BLaER1 treated with 17β-estradiol and CSF1 and Interleukin-3, amounts not matched to agents 10 nM and 100 nM (cell line): ENCODE measurements around the gene KCNMB1.
"Not testable (repeated sequence)": the region's sequence is repeated elsewhere in the genome, so short reads cannot be mapped to it uniquely, and the experiment has no call there.

Source experiments
- H3K27ac ChIP-seq, 11 experiments: shearing (Covaris generic); formaldehyde crosslinking; 2 replicates each; pipeline ENCODE4 v1.8.1; 2022
- H3K27me3 ChIP-seq, 11 experiments: shearing (Covaris generic); formaldehyde crosslinking; 2 replicates each; pipeline ENCODE4 v1.8.1; 2022
- H3K36me3 ChIP-seq, 11 experiments: shearing (Covaris generic); formaldehyde crosslinking; 2 replicates each; pipeline ENCODE4 v1.8.1; 2022
- H3K4me1 ChIP-seq, 10 experiments: shearing (Covaris generic); formaldehyde crosslinking; 2 replicates each; pipeline ENCODE4 v1.8.1; 2022
- H3K4me2 ChIP-seq, 11 experiments: shearing (Covaris generic); formaldehyde crosslinking; 2 replicates each; pipeline ENCODE4 v1.8.1; 2022
- H3K4me3 ChIP-seq, 10 experiments: shearing (Covaris generic); formaldehyde crosslinking; 2 replicates each; pipeline ENCODE4 v1.8.1; 2022
- H3K9ac ChIP-seq, 11 experiments: shearing (Covaris generic); formaldehyde crosslinking; 2 replicates each; pipeline ENCODE4 v1.8.1; 2022
- H3K9me3 ChIP-seq, 11 experiments: shearing (Covaris generic); formaldehyde crosslinking; replicated peaks in 1 of 11; 2 replicates each; pipeline ENCODE4 v1.8.1; 2022
- H4K20me1 ChIP-seq, 11 experiments: shearing (Covaris generic); formaldehyde crosslinking; 2 replicates each; pipeline ENCODE4 v1.8.1; 2022
- Cebpa-rat ChIP-seq, 11 experiments: shearing (Covaris generic); IDR thresholded peaks; 2 replicates each; pipeline ENCODE4 v1.8.1; 2022

Gene KCNMB1

GRCh38 chr5:170377027-170377426 lies 12.1 kb downstream of the KCNMB1 start:
- peaks cover 0 to 10% (median 3%) of the 10 kb centered on the region in 11 experiments; a peak in 6 of 22 replicates for H3K9me3 ChIP-seq
- H3K27ac ChIP-seq, result no peak overlapping the region
- no peak overlapping the region for H3K4me2 ChIP-seq
- H3K36me3 ChIP-seq, result peaks cover 11 to 54% (median 43%) of the 10 kb centered on the region in 11 experiments; a peak in 19 of 22 replicates
- no peak overlapping the region for H3K9ac ChIP-seq
- no peak overlapping the region for H3K4me3 ChIP-seq
- peaks cover 0 to 6% (median 2%) of the 10 kb centered on the region in 10 experiments; a peak in 6 of 20 replicates for H3K4me1 ChIP-seq
- no peak for TF ChIP-seq Cebpa-rat (IDR thresholded peaks at IDR 0.05)
- H4K20me1 ChIP-seq, result peaks cover 0 to 11% (median 0%) of the 10 kb centered on the region in 11 experiments; a peak in 5 of 22 replicates
- H3K27me3 ChIP-seq, result no peaks in the 10 kb centered on the region

DNA sequence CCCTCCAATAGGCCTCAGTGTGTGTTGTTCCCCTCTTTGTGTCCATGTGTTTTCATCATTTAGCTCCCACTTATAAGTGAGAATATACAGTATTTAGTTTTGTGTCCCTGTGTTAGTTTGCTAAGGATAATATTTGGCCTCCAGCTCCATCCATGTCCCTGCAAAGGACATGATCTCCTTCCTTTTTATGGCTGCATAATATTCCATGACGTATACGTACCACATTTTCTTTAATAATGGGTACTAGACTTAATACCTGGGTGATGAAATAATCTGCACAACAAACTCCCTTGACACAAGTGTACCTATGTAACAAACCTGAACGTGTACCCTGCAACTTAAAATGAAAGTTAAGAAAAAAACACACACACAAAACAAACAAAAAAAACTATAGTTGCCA lies 12.6 kb downstream of the KCNMB1 start:
- H3K27me3 ChIP-seq, H3K27ac ChIP-seq, H3K4me1 ChIP-seq, H3K4me3 ChIP-seq, H4K20me1 ChIP-seq, H3K9ac ChIP-seq, H3K4me2 ChIP-seq, H3K9me3 ChIP-seq: not testable (repeated sequence)
- peaks cover 11 to 49% (median 38%) of the 10 kb centered on the region in 11 experiments; a peak in 19 of 22 replicates for H3K36me3 ChIP-seq

- Histone ChIP-seq H3K9me3 (peaks cover 0 to 10% (median 3%) of the 10 kb centered on the region in 11 experiments; a peak in 6 of 22 replicates), H3K4me2 (no peak overlapping the region), H3K27me3 (no peaks in the 10 kb centered on the region), H3K9ac (no peak overlapping the region), H3K4me3 (no peak overlapping the region), H4K20me1 (peaks cover 0 to under 1% (median 0%) of the 10 kb centered on the region in 11 experiments; a peak in 2 of 22 replicates), H3K36me3 (peaks cover 11 to 36% (median 26%) of the 10 kb centered on the region in 11 experiments; a peak in 18 of 22 replicates), H3K27ac (no peak overlapping the region), H3K4me1 (peaks cover 0 to 6% (median 2%) of the 10 kb centered on the region in 10 experiments; a peak in 6 of 20 replicates)
- no peak for TF ChIP-seq Cebpa-rat (IDR thresholded peaks at IDR 0.05)
These were observed 13.9 kb downstream of the KCNMB1 start for GRCh38 chr5:170375283-170375682.

DNA sequence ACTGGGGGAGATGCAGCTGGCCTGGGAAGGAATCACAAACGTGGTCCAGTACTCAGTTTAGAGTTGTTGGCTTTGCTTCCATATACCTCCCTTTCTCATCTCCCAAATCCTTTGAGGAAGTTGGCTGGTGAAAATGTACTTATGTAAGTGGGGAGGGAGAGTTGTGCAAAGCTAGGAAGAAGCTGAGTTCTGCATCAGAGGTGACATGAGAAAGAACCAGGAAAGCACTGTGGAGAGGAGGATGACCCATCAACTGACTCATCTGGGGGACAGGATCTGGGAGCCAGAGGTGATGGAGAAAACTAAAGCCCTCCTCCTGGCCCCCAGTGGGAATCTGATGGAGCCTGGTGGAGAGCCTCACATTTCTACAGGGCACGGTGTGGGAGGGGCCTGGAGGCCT lies 16.2 kb downstream of the KCNMB1 start:
- H3K27me3 ChIP-seq, result no peaks in the 10 kb centered on the region
- TF ChIP-seq Cebpa-rat (IDR thresholded peaks at IDR 0.05), result no peak
- no peaks in the 10 kb centered on the region for H4K20me1 ChIP-seq
- H3K9me3 ChIP-seq, result peaks cover 0 to 10% (median 3%) of the 10 kb centered on the region in 11 experiments; a peak in 6 of 22 replicates
- no peak overlapping the region for H3K4me3 ChIP-seq
- peak overlapping the region in 4 of 11 experiments; percentile 13 to 28 (median 21); a peak in 5 of 22 replicates for H3K4me2 ChIP-seq
- H3K9ac ChIP-seq, result no peak overlapping the region
- peaks cover 0 to 15% (median 2%) of the 10 kb centered on the region in 10 experiments; a peak in 6 of 20 replicates for H3K4me1 ChIP-seq
- H3K27ac ChIP-seq, result no peak overlapping the region
- peaks cover 0 to 14% (median 9%) of the 10 kb centered on the region in 11 experiments; a peak in 13 of 22 replicates for H3K36me3 ChIP-seq

DNA sequence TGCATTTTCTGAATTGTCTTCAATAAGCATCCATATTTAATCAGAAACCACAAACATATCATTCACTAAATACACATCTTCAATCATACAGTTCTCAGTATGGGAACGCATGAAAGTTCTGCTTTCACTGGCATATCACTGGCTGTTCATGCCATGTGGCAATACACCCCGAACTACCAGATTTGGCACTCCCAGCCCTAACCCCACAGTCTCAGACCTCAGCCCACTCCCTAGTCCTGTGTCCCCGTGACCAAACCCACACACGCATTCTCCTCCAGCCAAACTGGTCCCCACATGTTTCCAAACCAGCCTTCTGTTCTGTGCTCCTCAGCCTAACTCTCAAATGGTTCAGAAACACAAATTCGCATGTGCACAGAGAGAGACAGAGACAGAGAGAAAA lies 20.6 kb downstream of the KCNMB1 start:
- no peak overlapping the region for H3K27ac ChIP-seq
- H3K4me1 ChIP-seq, result peaks cover 0 to 56% (median 21%) of the 10 kb centered on the region in 10 experiments; a peak in 15 of 20 replicates
- H3K9me3 ChIP-seq, result no peaks in the 10 kb centered on the region
- no peaks in the 10 kb centered on the region for H3K36me3 ChIP-seq
- H3K27me3 ChIP-seq, result no peaks in the 10 kb centered on the region
- H3K4me2 ChIP-seq, result no peak overlapping the region
- no peak for TF ChIP-seq Cebpa-rat (IDR thresholded peaks at IDR 0.05)
- H3K4me3 ChIP-seq, result no peak overlapping the region
- H4K20me1 ChIP-seq, result no peaks in the 10 kb centered on the region
- H3K9ac ChIP-seq, result no peak overlapping the region

DNA sequence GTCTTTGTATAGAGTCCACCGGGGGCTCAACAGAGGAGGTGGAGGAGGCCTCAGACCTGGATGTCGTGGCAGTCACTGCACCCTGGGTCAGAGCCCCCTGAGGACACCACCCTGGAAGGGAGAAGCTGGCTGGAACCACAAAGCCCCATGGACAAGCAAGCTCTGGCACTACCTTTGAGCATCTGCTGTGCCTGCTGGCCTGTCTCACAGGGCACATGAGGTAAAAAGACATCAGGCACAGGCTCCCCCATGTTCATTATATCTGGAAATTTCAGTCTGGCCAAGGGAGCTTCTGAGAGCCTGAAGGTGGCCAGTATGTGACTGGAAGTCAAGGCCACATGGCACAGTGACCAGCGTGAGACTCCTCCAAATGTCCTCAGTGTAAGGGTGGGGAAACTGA lies 22.9 kb downstream of the KCNMB1 start:
- H3K27ac ChIP-seq, result peak overlapping the region in 7 of 11 experiments; percentile 1 to 39 (median 25); a peak in 8 of 22 replicates
- no peaks in the 10 kb centered on the region for H3K27me3 ChIP-seq
- no peaks in the 10 kb centered on the region for H3K36me3 ChIP-seq
- H3K9ac ChIP-seq, result no peak overlapping the region
- H3K4me3 ChIP-seq, result no peak overlapping the region
- H3K4me1 ChIP-seq, result peaks cover 16 to 73% (median 43%) of the 10 kb centered on the region in 10 experiments
- no peaks in the 10 kb centered on the region for H4K20me1 ChIP-seq
- no peaks in the 10 kb centered on the region for H3K9me3 ChIP-seq
- H3K4me2 ChIP-seq, result peak overlapping the region in 9 of 11 experiments; percentile 27 to 78 (median 40); a peak in 14 of 22 replicates
- no peak for TF ChIP-seq Cebpa-rat (IDR thresholded peaks at IDR 0.05)

DNA sequence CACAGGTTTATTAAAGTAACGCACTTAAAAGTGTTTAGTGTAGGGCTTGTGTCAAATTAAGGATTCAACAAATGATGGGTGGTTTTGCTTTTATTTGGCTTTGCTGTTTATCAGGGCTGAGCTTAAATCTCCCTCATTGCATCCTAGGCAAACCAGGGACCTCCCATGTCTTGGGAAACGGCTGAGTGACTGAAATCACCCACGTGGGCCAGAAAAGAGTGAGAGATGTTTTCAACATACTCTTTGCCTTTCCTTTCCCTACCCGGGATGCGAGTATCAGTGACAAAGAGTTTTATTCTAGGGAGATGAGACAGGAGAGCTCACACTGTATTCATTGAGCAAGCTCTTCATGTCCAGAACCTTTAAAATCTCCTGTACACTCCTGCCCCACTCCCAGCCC lies 23.3 kb downstream of the KCNMB1 start:
- TF ChIP-seq Cebpa-rat (IDR thresholded peaks at IDR 0.05), result no peak
- Histone ChIP-seq H3K4me1 (peaks cover 21 to 77% (median 47%) of the 10 kb centered on the region in 10 experiments), H3K9me3 (no peaks in the 10 kb centered on the region), H3K27ac (peak overlapping the region in 5 of 11 experiments; percentile 4 to 89 (median 25); a peak in 4 of 22 replicates), H4K20me1 (no peaks in the 10 kb centered on the region), H3K4me3 (no peak overlapping the region), H3K4me2 (peak overlapping the region in 6 of 11 experiments; percentile 27 to 97 (median 70); a peak in 10 of 22 replicates), H3K9ac (no peak overlapping the region), H3K27me3 (no peaks in the 10 kb centered on the region), H3K36me3 (no peaks in the 10 kb centered on the region)

GRCh38 chr5:170365011-170365410 lies 24.2 kb downstream of the KCNMB1 start:
- H3K36me3 ChIP-seq, result no peaks in the 10 kb centered on the region
- no peak overlapping the region for H3K9ac ChIP-seq
- no peaks in the 10 kb centered on the region for H3K9me3 ChIP-seq
- H3K27ac ChIP-seq, result peak overlapping the region in 1 of 11 experiments; percentile 89; a peak in 1 of 22 replicates
- H4K20me1 ChIP-seq, result no peaks in the 10 kb centered on the region
- no peak for TF ChIP-seq Cebpa-rat (IDR thresholded peaks at IDR 0.05)
- H3K4me3 ChIP-seq, result no peak overlapping the region
- peak overlapping the region in 5 of 11 experiments; percentile 12 to 97 (median 89); a peak in 8 of 22 replicates for H3K4me2 ChIP-seq
- peaks cover 29 to 85% (median 55%) of the 10 kb centered on the region in 10 experiments for H3K4me1 ChIP-seq
- no peaks in the 10 kb centered on the region for H3K27me3 ChIP-seq

- peak overlapping the region in 8 of 11 experiments; percentile 8 to 92 (median 84); a peak in 15 of 22 replicates for H3K27ac ChIP-seq
- H3K4me3 ChIP-seq, result no peak overlapping the region
- H3K9me3 ChIP-seq, result no peaks in the 10 kb centered on the region
- H3K27me3 ChIP-seq, result no peaks in the 10 kb centered on the region
- peak overlapping the region in 8 of 11 experiments; percentile 83 to 97 (median 94); a peak in 15 of 22 replicates for H3K4me2 ChIP-seq
- TF ChIP-seq Cebpa-rat (IDR thresholded peaks at IDR 0.05), result peak in 3 of 11 experiments; percentile 14 to 71 (median 35); a peak in 3 of 22 replicates
- no peaks in the 10 kb centered on the region for H4K20me1 ChIP-seq
- H3K36me3 ChIP-seq, result no peaks in the 10 kb centered on the region
- H3K4me1 ChIP-seq, result peaks cover 39 to 97% (median 69%) of the 10 kb centered on the region in 10 experiments
- H3K9ac ChIP-seq, result peak overlapping the region in 3 of 11 experiments; percentile 34 to 49 (median 48); a peak in 4 of 22 replicates
These were observed 25.5 kb downstream of the KCNMB1 start for GRCh38 chr5:170363671-170364070.
